Renal cortical epithelial cell (primary cell): Measurements from ENCODE around the gene HIVEP3. TPM values are rescaled to one million over a fixed set of nuclear protein-coding genes. Genes with fewer than 3 reads are reported as not detected.

ENCODE experiments used
- DNase-seq: peaks from one replicate; pipeline ENCODE4 v3.0.0-alpha.2; 2011; ENCODE audit warnings: low read depth
- total RNA-seq: library from RNA; depleted of rRNA; stranded (reverse); fragments of >200 nt; gene quantifications from 2 replicates; pipeline ENCODE4 v1.2.3, GENCODE V29; 2014

The HIVEP3 gene
- total RNA-seq, 1 donor from 2014 or later = 3.3 TPM

DNA sequence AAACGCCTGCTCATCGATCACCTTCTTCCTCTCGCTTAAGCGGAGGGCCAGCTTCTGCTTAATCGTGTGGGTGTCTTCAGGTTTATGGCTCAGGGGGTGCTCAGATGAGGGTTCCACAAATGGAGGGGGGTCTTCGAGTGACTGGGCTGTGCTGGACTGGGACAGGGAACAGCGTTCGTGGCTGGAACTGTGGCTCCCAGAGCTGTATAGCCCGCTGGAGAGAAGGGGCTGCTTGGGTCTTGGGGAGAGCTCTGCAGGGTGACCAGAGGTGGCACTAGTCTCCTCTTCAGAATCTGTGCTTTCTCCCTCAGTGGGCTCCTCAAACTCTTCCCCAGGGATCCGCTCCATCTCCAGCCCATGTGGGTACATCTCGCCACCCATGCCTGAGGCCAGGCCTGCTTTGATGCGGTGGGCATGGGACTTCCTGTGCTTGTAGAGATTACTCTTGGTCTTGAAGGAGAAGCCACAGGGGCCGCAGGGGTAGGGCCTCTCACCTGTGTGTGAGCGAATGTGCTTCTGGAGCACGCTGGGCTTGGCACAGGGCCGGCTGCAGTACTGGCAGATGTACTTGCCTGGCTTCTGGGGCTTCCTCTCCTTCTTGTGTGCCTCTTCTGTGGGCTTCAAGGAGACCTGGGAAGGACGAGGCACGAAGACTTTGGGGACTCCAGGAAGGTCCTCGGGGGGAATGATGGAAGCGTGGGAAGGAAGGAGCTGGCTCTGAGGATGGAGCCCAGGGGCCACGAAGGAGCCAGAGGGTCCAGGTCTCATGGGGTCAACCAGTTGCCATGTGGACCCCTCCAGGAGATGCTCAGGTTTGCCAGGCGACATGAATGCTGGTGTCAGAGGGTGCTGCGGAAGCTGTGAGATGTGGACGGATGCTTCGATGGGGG, 334.8 kb downstream of the HIVEP3 start:
- no peak for DNase-seq

DNA sequence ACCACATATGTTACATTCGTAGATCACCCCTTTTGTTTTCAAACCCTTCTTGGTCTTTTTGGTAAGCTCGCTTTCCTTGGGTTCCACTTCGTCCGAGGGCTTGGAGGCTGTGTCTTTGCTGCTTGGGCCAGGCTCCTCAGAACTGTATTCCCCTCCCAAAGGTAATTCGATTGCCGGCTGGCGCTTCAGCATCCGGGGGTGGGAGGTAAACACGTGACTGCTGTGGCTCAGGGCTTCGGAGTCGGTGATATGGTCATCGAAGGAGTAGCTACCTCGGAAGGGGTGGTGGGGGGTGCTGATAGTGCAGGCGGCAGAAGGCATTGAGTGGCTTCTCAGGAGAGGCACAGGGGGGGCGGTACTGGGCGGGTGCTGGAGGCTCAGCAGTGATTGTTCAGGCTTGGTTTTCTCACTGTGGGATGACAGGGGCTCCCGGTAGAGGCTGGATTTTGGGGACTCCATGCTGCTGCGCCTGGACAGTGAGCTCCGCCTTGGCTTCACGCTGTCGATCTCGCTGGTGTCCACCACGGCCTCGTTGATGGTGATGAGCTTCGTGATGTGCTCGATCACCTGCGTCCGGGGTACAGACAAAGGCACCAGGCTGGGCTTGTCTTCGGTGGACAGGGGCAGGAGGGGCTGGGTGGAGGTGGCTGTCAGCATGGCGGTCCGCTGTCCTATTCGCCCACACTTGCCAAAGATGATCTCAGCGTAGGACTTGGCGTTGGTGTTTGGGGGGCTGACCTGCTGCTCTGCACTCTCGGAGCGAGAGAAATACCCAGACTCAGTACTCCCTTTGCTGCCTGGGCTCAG, 335.7 kb downstream of the HIVEP3 start:
- DNase-seq = no peak

DNA sequence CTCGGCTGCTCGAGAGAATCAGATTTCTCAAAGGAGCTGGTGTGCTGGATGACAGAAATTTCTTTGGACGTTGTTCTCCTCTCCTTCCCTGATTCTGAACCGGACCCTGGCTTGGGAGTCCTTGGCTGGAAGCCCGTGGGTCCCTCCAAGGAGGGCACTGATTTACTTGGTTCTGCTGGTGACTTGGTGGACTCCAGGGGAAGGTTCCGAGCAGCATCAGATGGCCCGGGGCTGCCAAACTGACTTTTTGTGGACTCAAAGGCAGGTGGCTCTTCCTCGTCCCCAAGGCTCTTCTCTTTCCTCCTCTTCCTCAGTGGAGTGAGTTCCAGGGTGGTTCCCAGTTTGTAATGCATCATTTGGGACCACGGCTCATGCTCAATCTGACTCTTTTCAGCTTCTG, 336.4 kb downstream of the HIVEP3 start:
- no peak for DNase-seq

DNA sequence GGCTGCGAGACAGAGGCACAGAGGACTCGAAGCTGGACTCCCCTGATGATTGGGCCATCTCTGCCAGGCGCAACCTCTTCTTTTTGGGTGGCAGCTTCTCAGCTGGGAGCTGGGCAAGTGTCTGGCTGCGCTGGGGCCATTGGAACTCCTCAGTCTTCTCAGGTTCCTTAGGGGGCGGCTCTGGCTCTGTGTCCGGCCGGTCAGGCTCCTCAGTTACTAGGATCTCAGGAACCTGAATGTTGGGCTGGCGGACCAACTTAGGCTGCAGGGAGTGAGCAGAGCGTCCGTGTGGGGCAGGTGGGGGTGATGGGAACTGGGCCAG, 336.8 kb downstream of the HIVEP3 start:
- DNase-seq = no peak

DNA sequence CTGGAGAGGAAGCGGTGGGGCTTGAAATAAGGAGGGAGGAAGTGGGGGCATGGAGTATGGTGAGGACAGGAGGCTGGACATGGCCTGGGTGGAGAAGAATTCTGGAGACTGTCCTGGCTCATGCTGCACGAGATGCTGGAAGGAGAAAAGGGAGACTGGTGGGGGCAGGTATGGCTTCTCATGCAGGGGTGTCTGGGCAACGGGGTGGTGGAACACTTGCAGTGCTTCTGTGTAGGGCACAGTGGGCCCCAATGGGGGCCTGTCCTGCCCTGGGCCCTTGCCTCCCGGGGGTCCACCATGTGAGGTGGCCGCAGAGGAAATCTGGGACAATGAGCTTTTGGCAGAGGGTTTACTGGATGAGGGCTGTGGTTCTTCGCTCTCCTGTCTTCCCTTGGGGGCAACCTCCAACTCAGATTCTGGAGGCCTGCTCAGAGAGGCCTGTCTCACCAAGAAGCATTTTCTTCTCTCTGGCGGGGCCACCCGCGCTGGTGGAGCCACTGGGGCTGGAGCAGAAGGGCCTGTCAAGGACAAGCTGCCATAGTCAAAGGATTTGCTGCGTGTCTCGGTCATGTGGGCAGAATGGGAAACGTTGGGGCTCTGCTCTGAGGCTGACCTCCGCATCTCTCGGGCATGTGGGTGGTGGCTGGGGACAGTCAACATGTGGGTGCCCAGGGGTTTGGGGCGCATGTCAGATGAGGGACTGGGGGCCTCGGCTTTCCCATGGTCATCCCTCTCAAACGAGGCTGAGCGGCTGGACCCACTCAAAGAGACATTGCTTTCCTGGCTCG, 337.3 kb downstream of the HIVEP3 start:
- no peak for DNase-seq

DNA sequence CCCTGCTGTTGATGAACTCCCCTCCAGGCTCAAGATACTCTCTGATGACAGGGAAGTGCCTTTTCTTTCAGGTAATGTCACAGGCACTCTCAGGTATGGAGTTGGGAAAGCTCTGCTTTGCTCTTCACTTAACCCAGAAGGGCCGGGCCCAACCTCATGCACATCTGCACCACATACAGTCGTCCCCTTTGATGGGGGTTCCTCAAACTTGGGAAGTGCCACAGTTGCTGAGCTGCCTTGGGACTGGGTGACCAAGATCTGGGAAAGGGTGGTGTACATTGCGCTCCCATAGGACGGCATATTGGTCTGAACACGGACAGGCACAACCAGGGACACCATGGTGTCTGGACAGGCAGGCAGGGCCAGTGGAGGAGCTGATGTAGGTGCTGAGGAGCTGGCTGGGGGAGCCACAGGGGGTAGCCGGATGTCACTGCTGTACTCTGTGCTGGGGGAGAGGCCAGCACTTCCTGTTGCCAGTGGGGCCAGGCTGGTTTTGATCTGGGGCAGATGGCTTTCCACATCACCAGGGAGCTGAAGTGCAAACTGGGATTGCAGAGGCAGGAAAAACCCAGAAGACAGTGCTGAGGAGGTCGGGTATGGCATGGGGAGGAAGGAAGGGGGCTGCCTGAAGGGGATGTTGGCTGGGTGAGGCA, 338.1 kb downstream of the HIVEP3 start:
- DNase-seq = no peak

DNA sequence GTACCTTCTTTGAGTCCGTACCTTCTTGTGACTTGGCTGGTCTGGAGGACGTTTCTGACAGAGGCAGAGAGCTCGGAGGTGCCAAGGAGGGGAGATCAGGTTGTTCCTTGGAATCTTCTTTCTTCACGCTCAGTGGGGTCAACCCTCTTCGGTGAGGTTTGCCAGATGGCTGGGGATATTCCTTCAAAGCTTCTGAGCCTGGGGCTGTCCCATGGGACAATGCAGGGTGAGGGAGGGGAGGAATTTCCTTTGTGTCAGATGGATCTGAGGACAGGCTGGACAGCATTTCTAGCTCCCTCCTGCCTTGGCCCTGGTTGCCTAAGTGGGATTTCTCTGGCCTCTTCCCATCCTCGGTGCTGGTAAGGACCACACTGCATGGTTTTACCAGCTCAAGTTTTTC, 338.7 kb downstream of the HIVEP3 start:
- DNase-seq = no peak

DNA sequence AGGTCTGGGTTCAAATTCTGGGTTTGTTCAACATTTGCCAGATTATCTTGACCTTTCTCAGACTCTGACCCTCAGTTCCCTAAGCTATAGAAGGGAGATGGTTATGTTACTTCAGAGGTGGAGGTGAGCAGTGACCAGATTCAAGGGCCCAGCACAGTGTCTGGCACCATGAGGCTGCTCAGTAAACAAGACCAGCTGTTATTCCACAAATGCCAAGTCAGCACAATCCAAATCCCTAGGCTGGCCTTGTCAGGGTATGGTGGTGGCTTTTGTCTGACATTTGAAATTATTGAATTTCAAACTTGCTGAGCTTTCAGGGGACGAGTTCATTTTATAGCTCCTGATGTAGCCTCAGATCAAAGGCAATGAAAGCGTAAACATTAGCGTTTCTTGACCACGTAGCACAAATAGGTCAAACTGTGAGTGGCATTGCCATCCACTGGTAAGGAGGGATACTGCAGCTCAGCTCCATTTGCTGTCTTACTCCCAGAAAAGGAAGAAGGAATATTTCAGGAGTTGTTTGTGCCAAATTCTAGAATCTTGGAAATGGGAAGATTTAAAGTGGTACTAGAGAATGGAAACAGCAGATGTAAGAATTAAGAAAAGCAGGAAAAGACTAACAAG, 339.9 kb downstream of the HIVEP3 start:
- peak; percentile 29 for DNase-seq

DNA sequence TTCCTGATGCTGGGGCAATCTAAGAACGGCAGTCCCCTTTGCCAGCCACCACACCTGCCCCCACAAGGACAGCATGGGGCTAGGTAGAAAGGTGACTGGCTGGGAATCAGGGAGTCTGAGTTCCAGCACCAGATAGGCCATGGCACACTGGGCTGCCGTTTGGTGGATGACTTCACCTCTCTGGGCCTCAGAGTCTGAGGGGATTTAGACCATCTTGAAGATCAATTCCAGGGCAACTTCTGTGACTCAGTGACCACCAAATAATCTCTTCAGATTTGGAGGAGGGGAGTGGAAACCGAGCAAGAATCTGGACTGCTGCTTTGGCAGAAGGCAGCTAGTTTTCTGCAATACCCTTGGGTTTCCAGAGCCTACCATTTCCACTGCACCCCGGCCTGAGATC, 342.1 kb downstream of the HIVEP3 start:
- no peak for DNase-seq

DNA sequence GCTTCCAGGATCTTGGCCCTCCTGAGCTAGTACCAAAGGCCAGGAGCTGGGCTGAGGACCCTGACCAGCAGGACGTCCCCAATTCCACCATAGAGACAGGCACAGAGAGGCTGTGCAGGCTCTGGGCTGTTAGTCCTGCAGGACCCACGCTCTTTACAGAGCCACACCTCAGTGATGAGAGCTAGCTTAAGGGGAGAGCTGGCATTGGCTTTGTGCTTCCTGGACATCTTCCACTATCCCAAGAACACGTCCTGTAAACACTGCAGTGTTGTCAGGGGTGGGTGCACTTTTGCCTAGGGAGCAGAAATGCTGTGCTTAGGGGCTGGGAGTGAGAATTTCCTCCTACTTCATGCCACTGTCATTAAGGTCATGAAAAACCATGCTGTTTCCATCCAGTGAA, 342.5 kb downstream of the HIVEP3 start:
- no peak for DNase-seq

DNA sequence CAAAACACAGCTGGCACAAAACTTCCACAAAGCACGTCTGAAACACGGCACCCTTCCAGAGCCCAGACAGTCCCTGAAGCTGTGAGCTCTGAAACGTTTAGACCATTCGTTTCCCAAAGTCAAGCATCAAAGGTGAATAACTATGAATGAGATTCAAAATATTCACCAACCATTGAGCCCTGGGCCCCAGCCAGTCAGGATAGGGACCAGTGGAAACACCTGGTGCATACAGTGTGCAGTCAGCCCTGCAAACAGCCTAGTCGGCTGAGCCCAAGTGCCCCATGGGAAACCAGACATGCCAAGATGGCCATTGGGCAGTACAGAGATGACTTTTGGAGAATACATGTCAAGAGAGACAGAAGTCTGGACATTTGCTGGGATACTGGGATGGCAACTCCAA, 343.9 kb downstream of the HIVEP3 start:
- no peak for DNase-seq

DNA sequence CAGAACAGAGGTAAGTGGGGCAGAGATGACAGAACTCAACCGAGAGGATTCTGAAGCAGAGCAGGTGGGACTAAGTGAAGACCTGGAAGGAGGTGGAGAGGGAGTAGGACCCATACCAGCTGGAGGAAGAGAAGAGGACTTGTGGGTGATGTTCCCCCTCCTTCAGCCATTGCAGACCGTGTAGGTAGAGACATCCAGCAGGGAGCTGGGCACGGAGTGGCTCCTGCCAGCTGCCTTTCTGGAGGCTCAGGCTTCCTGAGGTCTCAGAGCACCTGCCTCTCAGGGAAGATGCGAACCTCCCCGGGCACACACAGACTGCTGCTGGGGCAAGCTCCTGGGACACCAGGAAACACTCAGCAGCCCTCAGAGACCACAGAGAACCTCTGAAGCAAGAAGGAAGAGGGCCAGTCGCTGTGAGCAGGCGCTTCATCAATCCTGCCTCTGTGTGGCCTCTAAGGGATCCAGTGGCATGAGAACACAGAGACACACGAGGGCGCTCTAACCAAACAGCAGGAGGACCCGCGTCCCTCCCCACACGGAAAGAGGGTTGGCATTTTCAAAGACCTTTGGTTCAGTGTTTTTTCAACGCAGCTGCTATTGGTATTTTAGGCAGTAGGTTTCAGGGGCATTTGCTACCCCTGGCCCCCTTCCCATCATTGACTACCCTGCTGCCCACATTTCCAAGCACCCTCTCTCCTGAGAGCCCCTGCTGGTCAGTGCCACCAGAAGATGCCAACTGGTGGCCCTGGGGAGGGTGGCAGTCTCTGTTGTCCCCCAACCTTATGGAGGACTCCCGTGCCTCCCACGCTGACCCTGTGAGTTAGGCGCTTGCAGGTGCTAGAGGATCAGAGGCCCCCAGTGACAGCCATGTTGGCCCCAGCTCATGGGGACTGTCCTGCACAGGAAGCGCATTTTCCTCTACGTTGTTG, 344.7 kb downstream of the HIVEP3 start:
- DNase-seq = peak; percentile 62

DNA sequence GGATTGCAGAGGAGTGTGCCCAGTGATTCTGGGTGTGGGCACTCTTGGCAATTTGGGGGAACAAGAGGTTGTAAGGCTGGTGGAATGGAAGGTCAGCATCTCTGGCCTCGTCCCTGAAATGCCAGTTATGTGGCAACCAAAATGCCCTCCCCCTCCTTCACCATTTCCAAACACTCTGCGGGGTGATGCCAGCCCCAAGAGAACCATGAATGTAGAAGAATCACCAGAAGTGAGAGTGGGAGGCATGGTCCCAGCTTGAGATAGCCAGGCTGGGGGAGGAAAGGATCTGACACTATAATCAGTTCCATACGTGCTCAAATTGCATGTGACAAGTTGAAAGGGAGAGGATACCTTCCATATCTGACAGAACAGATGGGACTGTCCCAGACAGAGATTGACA, 345.5 kb downstream of the HIVEP3 start:
- DNase-seq = no peak

DNA sequence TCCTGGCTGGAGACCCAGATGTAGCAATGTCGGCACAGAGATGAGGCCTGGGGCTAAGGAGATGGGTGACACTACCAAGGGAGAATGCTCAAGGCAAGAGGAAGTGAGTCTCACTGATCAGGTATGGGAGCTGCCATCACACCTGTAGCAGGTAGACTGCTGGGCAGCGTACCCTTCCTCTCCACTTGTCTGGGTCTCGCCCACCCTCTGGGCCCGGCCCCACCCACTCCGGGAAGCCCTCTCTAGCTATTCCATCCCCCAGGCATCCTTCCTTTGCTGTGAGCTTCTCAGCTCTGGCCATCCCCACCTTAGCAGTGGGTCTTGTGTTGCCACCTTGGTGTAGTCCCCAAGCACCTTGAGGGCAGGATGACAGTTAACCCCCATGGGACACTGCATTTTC, 346.5 kb downstream of the HIVEP3 start:
- no peak for DNase-seq

DNA sequence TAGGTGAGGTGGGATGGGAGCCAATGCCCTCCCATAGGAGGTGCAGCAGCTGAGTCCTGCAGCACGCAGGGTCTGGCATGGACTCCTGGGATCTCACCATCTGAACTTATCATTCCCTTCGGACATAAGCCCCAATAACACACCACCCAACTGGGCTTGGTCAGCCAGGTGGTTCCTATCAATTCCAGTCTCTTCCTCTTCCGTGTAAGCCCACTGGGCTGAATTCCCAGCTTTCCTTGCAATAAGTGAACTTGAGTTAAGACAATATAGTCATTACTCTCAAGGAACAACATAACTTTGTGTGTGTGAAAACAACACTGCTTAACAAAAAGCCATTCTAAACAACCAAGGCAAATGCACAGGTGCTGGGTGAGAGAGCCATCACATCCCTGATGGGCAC, 347.7 kb downstream of the HIVEP3 start:
- DNase-seq = no peak

DNA sequence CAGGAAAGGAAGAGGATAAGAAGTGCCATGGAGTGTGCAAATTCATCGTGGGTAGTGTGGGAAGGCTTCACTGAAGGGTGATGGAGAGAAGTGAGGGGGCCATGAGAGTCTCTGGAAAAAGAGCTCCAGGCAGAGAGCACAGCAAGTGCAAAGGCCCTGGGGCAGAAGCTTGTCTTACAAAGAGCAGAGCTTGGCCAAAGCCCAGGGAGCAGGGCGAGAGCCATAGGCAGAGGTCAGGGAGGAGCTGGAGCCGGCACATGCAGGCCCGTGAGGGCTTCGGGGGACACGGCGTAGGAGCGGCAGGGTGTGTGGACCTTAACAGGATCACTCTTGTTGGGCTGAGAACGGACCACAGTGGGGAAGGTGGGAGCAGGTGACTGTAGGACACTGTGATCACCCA, 350.5 kb downstream of the HIVEP3 start:
- no peak for DNase-seq

DNA sequence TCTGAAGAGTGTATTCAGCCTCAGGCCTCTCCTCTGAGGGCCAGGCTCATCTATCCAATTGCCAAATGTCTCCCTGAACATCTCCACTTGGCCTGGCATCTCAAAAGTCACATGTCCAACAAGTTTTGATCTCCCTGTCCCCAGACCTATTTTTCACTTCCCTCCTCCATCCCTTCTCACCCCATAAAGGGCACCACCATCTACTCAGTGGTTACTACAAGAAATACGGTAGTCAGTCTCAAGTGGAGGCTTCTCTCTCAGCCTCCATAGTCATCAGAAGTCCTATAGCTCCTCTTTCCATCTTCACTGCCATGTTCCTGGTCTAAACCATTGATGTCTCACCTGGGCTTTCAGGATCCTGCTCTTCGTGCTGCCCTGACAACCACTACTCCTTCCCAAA, 351.8 kb downstream of the HIVEP3 start:
- no peak for DNase-seq

DNA sequence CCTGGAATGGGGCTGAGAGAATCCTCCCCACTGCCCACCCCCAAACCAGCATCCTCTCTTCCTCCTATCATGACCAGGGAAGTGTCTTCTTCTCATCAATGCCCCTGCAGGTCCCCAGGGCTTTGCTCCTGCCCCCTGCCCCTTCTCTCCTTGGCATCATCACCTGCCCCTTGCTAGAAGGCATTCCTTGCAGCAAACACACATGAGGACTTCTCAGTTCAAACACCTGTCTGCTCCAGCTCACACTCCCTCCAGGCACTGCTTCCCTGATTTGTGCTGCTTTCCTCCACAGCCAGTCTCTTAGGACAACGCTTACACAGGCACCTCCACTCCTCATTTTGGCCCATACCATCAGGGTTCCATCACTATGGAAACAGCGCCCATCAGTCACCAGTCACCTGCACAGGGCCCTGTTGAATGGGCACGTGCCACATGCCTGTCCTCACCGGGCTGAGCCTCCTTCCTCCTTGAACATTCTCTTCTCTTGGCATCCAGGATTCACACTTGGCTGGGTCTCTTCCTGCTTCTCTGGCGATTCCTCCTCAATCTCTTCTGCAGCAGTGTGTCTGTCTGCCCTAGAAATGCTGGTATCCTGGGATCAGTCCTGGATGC, 352.3 kb downstream of the HIVEP3 start:
- no peak for DNase-seq

DNA sequence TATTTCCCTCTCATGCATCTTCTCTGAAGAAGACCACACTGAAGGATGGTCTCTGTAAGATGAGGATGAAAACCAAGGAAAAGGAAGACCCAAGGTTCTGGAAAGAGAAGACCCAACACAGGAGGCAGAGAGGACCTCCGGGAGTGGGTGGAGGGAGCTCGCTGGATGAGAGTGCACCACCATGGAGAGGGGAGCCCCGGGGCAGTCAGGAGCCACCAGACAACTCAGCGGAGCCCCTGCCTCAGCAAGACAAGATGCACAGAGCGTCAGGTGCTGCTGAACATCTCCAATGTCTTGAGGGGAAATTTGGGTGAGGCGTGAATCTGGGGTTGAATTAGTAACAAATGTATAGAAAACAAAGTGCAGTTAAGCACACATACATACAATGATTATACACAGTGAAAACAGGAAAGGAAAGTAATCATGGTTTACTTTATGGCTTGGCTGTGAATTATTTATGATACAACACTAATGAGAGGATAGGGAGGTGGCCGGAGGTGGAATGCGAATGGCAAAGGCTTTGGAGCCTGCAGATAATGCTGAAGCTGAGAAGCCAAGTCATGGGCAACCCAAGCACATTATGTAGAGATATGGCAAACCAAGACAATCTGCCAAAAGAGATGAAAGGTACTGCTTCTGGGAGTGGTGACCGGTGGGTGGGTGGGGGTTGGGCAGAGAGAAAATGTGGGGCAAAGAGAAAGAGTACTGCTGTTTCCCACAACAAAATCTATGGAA, 353.8 kb downstream of the HIVEP3 start:
- no peak for DNase-seq
